ENCODE results near the gene AHI1. TPM values are rescaled to one million over a fixed set of nuclear protein-coding genes. Genes with fewer than 3 reads are reported as not detected.

The AHI1 gene
- polyA plus RNA-seq, 1 of the 3 experiments (the other 2 are of a cell fraction), result 7.3 TPM

DNA sequence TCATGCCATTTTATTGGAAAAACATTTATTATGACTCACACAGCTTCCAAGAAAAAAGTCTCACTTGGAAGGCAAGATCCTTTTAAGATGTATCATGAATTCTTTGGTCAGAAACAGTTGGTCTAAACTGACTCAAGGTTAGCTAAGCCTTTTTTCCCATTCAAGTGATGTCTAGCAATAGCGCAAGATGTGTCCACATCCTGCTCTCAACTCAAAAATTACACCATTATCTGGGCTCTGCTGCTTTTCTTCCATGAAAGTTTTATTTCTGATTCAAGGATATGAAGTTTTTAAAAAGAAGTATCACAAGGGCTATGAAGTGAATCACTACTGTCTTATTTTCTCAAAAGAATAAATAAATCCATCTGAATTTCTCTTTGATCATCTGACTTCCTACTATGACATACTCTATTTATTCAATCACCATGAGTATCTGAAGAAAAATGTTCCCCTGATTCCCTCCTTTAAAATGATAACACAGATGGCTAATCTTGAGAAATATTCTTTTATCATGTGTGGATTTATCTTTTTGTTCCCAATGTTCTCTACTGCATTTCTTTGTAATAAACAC is 139.2 kb downstream of the AHI1 start (continued):
- TF ChIP-seq, protein P1, sequence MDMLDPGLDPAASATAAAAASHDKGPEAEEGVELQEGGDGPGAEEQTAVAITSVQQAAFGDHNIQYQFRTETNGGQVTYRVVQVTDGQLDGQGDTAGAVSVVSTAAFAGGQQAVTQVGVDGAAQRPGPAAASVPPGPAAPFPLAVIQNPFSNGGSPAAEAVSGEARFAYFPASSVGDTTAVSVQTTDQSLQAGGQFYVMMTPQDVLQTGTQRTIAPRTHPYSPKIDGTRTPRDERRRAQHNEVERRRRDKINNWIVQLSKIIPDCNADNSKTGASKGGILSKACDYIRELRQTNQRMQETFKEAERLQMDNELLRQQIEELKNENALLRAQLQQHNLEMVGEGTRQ (IDR thresholded peaks at IDR 0.05; ENCODE audit: borderline replicate concordance, low read depth, low read length), result no peak
- no peak for TF ChIP-seq ELF1 (IDR thresholded peaks at IDR 0.05)
- TF ChIP-seq, protein P2, sequence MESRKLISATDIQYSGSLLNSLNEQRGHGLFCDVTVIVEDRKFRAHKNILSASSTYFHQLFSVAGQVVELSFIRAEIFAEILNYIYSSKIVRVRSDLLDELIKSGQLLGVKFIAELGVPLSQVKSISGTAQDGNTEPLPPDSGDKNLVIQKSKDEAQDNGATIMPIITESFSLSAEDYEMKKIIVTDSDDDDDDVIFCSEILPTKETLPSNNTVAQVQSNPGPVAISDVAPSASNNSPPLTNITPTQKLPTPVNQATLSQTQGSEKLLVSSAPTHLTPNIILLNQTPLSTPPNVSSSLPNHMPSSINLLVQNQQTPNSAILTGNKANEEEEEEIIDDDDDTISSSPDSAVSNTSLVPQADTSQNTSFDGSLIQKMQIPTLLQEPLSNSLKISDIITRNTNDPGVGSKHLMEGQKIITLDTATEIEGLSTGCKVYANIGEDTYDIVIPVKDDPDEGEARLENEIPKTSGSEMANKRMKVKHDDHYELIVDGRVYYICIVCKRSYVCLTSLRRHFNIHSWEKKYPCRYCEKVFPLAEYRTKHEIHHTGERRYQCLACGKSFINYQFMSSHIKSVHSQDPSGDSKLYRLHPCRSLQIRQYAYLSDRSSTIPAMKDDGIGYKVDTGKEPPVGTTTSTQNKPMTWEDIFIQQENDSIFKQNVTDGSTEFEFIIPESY (IDR thresholded peaks at IDR 0.05; ENCODE audit: borderline replicate concordance, low read depth), result no peak

DNA sequence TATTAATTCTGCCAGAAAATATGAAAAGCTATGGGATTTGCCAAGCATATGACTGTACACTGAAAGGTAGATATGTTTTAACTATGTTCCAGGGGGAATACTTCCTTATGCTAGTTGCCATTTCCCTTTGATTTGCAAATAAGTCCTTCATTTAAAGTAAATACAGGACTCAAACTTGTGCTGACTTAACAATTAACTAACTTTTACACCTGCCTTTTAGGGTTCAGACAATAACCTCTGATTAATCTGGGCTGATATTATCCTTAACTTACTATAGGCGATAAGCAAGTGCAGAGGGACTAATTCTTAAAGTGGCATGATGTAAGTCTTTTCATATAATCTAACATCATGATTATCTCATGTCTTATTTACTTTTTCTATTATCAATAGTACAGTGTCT is 143.1 kb downstream of the AHI1 start:
- ChIA-PET POLR2A (no interaction called here), CTCF (interaction anchor here (1.2 kb wide), 1 partner anchor 69 kb away, joined by 3 read pairs; no protein-coding TSS in a partner anchor)
- H3K27me3 ChIP-seq (ENCODE audit: insufficient read depth), result no peaks in the 10 kb centered on the region
- peaks cover 0 to 3% of the 10 kb centered on the region in 2 experiments for H3K36me3 ChIP-seq (replicated peaks in 1 of 2; ENCODE audit: control insufficient read depth in 1 of 2, insufficient read depth in 2 of 2, low read length in 1 of 2)
- H4K20me1 ChIP-seq (ENCODE audit: insufficient read depth), result no peaks in the 10 kb centered on the region
- H3K9ac ChIP-seq, result no peak overlapping the region
- H3K9me3 ChIP-seq, result no peaks in the 10 kb centered on the region
- H3K79me2 ChIP-seq (ENCODE audit: insufficient read depth), result peaks cover 13% of the 10 kb centered on the region
- H3F3A ChIP-seq (replicated peaks; ENCODE audit: insufficient read depth), result peaks cover 30% of the 10 kb centered on the region
- peaks cover 0 to 1% of the 10 kb centered on the region in 2 experiments; a peak in 1 of 4 replicates for H3K4me1 ChIP-seq (ENCODE audit: control insufficient read depth in 1 of 2, insufficient read depth in 2 of 2, low read depth in 1 of 2, low read length in 1 of 2)
- TF ChIP-seq RFX5 (IDR thresholded peaks at IDR 0.05; ENCODE audit: low read length) (no peak), EZH2phosphoT487 (IDR thresholded peaks at IDR 0.05; ENCODE audit: borderline replicate concordance, low read depth) (no peak), RXRA (IDR thresholded peaks at IDR 0.05; ENCODE audit: borderline replicate concordance, low read depth) (no peak), NFIC (IDR thresholded peaks at IDR 0.05; ENCODE audit: borderline replicate concordance) (no peak), MXI1 (IDR thresholded peaks at IDR 0.05; ENCODE audit: low read depth, low read length) (no peak), FOSL2 (IDR thresholded peaks at IDR 0.05; ENCODE audit: borderline replicate concordance, low read depth) (no peak), FOXJ3 (CRISPR knock-in tag; IDR thresholded peaks at IDR 0.05) (no peak), POLR2AphosphoS5 (IDR thresholded peaks at IDR 0.05; ENCODE audit: low read depth, low read length) (no peak), GABPA (IDR thresholded peaks at IDR 0.05; ENCODE audit: low read depth) (no peak), TEAD4 (IDR thresholded peaks at IDR 0.05; ENCODE audit: borderline replicate concordance, insufficient read depth) (no peak)
- TF ChIP-seq, protein P3, sequence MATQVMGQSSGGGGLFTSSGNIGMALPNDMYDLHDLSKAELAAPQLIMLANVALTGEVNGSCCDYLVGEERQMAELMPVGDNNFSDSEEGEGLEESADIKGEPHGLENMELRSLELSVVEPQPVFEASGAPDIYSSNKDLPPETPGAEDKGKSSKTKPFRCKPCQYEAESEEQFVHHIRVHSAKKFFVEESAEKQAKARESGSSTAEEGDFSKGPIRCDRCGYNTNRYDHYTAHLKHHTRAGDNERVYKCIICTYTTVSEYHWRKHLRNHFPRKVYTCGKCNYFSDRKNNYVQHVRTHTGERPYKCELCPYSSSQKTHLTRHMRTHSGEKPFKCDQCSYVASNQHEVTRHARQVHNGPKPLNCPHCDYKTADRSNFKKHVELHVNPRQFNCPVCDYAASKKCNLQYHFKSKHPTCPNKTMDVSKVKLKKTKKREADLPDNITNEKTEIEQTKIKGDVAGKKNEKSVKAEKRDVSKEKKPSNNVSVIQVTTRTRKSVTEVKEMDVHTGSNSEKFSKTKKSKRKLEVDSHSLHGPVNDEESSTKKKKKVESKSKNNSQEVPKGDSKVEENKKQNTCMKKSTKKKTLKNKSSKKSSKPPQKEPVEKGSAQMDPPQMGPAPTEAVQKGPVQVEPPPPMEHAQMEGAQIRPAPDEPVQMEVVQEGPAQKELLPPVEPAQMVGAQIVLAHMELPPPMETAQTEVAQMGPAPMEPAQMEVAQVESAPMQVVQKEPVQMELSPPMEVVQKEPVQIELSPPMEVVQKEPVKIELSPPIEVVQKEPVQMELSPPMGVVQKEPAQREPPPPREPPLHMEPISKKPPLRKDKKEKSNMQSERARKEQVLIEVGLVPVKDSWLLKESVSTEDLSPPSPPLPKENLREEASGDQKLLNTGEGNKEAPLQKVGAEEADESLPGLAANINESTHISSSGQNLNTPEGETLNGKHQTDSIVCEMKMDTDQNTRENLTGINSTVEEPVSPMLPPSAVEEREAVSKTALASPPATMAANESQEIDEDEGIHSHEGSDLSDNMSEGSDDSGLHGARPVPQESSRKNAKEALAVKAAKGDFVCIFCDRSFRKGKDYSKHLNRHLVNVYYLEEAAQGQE (IDR thresholded peaks at IDR 0.05; ENCODE audit: low read depth, low read length), result no peak
- no peak for DNase-seq
- 100% methylated on average over 1 of the region's 1 CpG for WGBS (ENCODE audit: low lambda C conversion rate)
- no peak overlapping the region for H3K4me3 ChIP-seq (ENCODE audit: low read depth in 2 of 2, low read length in 1 of 2)
- no peak overlapping the region for H3K27ac ChIP-seq (ENCODE audit: low read depth in 2 of 2, low read length in 1 of 2)
- no peak overlapping the region for H3K4me2 ChIP-seq
- H3K9me2 ChIP-seq, result no peaks in the 10 kb centered on the region
- no peak overlapping the region for H2AFZ ChIP-seq (ENCODE audit: low read depth)
